GM23338 (cell line): ENCODE results near the gene NPAS2. TPM values are rescaled to one million over a fixed set of nuclear protein-coding genes. Genes with fewer than 3 reads are reported as not detected.

Experiments
- ATAC-seq: fragments of 200-7000 bp; cut with Tn5 transposase; 3 replicates; pipeline ENCODE4 v1.9.1; 2020
- DNase-seq: peaks from one replicate; pipeline ENCODE4 v3.0.0-alpha.2; 2015; ENCODE audit warnings: low spot score
- H2AFZ ChIP-seq: fragments of 200-600 bp; sonication (generic); 2 replicates; pipeline ENCODE4 v1.8.0; 2016; ENCODE audit warnings: antibody characterized with exemption, mild to moderate bottlenecking, moderate library complexity
- H3F3A ChIP-seq: fragments of 200-600 bp; sonication (generic); replicated peaks from 2 replicates; pipeline ENCODE4 v1.8.0; 2017; ENCODE audit warnings: antibody characterized with exemption, mixed run types, low read depth
- H3K27ac ChIP-seq: fragments of 200-600 bp; sonication (generic); 2 replicates; pipeline ENCODE4 v1.6.1; 2016; ENCODE audit warnings: low read depth
- H3K27me3 ChIP-seq: fragments of 200-600 bp; sonication (generic); 2 replicates; pipeline ENCODE4 v1.8.0; 2016; ENCODE audit warnings: mild to moderate bottlenecking, mixed run types, moderate library complexity; ENCODE audit not compliant: insufficient read depth
- H3K36me3 ChIP-seq: fragments of 200-600 bp; sonication (generic); 2 replicates; pipeline ENCODE4 v1.8.0; 2016; ENCODE audit warnings: mild to moderate bottlenecking; ENCODE audit not compliant: insufficient read depth
- H3K4me1 ChIP-seq: fragments of 200-600 bp; sonication (generic); 2 replicates; pipeline ENCODE4 v1.8.0; 2016; ENCODE audit warnings: mild to moderate bottlenecking, moderate library complexity; ENCODE audit not compliant: insufficient read depth
- H3K4me2 ChIP-seq: fragments of 200-600 bp; sonication (generic); 2 replicates; pipeline ENCODE4 v1.7.1; 2017; ENCODE audit warnings: mixed run types
- H3K4me3 ChIP-seq: fragments of 200-600 bp; sonication (generic); 2 replicates; pipeline ENCODE4 v1.6.1; 2016; ENCODE audit warnings: mixed run types
- H3K79me2 ChIP-seq: fragments of 200-600 bp; sonication (generic); replicated peaks from 2 replicates; pipeline ENCODE4 v1.8.0; 2017; ENCODE audit warnings: mild to moderate bottlenecking; ENCODE audit not compliant: insufficient read depth
- H3K9me2 ChIP-seq: fragments of 200-600 bp; sonication (generic); 2 replicates; pipeline ENCODE4 v1.8.0; 2017; ENCODE audit not compliant: insufficient read depth
- H4K20me1 ChIP-seq: fragments of 200-600 bp; sonication (generic); replicated peaks from 2 replicates; pipeline ENCODE4 v1.8.0; 2017; ENCODE audit warnings: mild to moderate bottlenecking; ENCODE audit not compliant: insufficient read depth
- H3K27ac Mint-ChIP-seq: 2 replicates; pipeline ENCODE4 v1.8.0; 2020; ENCODE audit warnings: inconsistent platforms, mild to moderate bottlenecking, moderate library complexity, mixed read lengths
- H3K27me3 Mint-ChIP-seq: 3 replicates; pipeline ENCODE4 v1.8.0; 2022; ENCODE audit warnings: low read depth, mild to moderate bottlenecking, moderate library complexity, mixed read lengths, inconsistent platforms; ENCODE audit not compliant: insufficient read depth, poor library complexity
- H3K36me3 Mint-ChIP-seq: 3 replicates; pipeline ENCODE4 v1.8.0; 2021; ENCODE audit warnings: low read depth, mild to moderate bottlenecking, inconsistent platforms, moderate library complexity, mixed read lengths
- H3K4me1 Mint-ChIP-seq: 3 replicates; pipeline ENCODE4 v1.8.0; 2020; ENCODE audit warnings: mild to moderate bottlenecking, inconsistent platforms, mixed read lengths
- H3K4me3 Mint-ChIP-seq: 3 replicates; pipeline ENCODE4 v1.8.0; 2021; ENCODE audit warnings: moderate library complexity, mild to moderate bottlenecking, inconsistent platforms, mixed read lengths
- H3K9me3 Mint-ChIP-seq: 3 replicates; pipeline ENCODE4 v1.8.0; 2020; ENCODE audit warnings: moderate library complexity, mild to moderate bottlenecking, inconsistent platforms, mixed read lengths
- CREB1 ChIP-seq: fragments of 250-450 bp; sonication (Bioruptor Pico); IDR thresholded peaks from 2 replicates; pipeline ENCODE4 v1.5.0; 2020; ENCODE audit warnings: low read depth, mild to moderate bottlenecking, moderate library complexity
- ETS1 ChIP-seq: IDR thresholded peaks from 2 replicates; pipeline ENCODE4 v1.6.1; 2016; ENCODE audit warnings: antibody characterized with exemption
- EZH2phosphoT487 ChIP-seq: fragments of 200-600 bp; sonication (generic); IDR thresholded peaks from one replicate; pipeline ENCODE4 v1.8.1; 2018; ENCODE audit warnings: antibody characterized with exemption; ENCODE audit not compliant: unreplicated experiment
- JUNB ChIP-seq: IDR thresholded peaks from one replicate; pipeline ENCODE4 v1.6.1; 2016; ENCODE audit warnings: antibody characterized with exemption; ENCODE audit not compliant: unreplicated experiment
- NANOG ChIP-seq: IDR thresholded peaks from 2 replicates; pipeline ENCODE4 v1.6.1; 2016; ENCODE audit warnings: antibody characterized with exemption, borderline replicate concordance
- STAT1 ChIP-seq: IDR thresholded peaks from one replicate; pipeline ENCODE4 v1.6.1; 2016; ENCODE audit warnings: antibody characterized with exemption; ENCODE audit not compliant: unreplicated experiment
- ZNF114 ChIP-seq: fragments of 250-450 bp; sonication (Bioruptor Pico); IDR thresholded peaks from 2 replicates; pipeline ENCODE4 v1.5.0; 2020; ENCODE audit warnings: mild to moderate bottlenecking, moderate library complexity
- ZNF331 ChIP-seq: fragments of 250-450 bp; sonication (Bioruptor Pico); IDR thresholded peaks from 2 replicates; pipeline ENCODE4 v1.5.0; 2020; ENCODE audit warnings: low read depth, mild to moderate bottlenecking, moderate library complexity
- polyA plus RNA-seq: library from polyadenylated mRNA; unstranded; fragments of >200 nt; fragmentation: Nextera tagmentation; extraction: Ambion mirVana; gene quantifications from 2 replicates; pipeline ENCODE4 v1.2.1, GENCODE V29; 2016
- total RNA-seq: library from RNA; depleted of rRNA; stranded (reverse); fragments of >200 nt; shearing (Covaris generic); gene quantifications from 2 replicates; pipeline ENCODE4 v1.2.3, GENCODE V29; 2014
- TF ChIP-seq, protein P1 (sequence below): fragments of 250-450 bp; sonication (Bioruptor Pico); IDR thresholded peaks from 2 replicates; pipeline ENCODE4 v1.5.0; 2020; ENCODE audit warnings: mild to moderate bottlenecking, moderate library complexity
- TF ChIP-seq, protein P2 (sequence below), 2 experiments: fragments of 200-600 bp in 1 of 2; sonication (generic) in 1 of 2; conservative IDR thresholded peaks; 2 replicates each; pipeline versions ENCODE4 v1.5.1 to v1.6.1; 2016 to 2017; ENCODE audit warnings: antibody characterized with exemption in 2 of 2, low read depth in 2 of 2, mild to moderate bottlenecking in 2 of 2, moderate library complexity in 1 of 2
- TF ChIP-seq, protein P3 (sequence below): IDR thresholded peaks from one replicate; pipeline ENCODE4 v1.6.1; 2018; ENCODE audit warnings: antibody characterized with exemption; ENCODE audit not compliant: unreplicated experiment

The NPAS2 gene
- total and polyA plus RNA-seq, 2 experiments from 2014 or later: 0.56 to 1.1 TPM

DNA sequence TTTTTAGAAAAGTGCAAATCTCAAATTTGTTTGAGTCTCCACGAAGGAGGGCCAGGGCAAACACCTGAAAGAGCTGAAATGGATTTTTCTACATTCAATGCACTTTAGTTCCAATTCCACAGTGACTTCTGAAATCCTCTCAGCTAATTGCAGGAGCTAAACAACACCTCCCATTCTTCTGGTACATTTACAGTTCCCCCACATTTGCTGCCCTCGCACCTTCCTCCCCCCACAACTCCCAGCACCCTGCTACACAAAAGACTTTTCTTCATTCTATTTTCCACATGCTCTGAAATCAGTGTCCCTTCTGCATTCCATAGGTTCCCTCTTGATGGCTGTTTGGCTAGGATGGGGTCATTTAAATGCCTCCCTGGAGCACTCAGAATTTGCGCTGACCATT, 5.9 kb upstream of the NPAS2 start:
- peaks cover 4% of the 10 kb centered on the region; the same call in 1 of the 3 replicates for H3K36me3 Mint-ChIP-seq
- H3K27me3 ChIP-seq: peaks cover 25% of the 10 kb centered on the region
- H3K4me3 Mint-ChIP-seq: no peak overlapping the region
- H3K27me3 Mint-ChIP-seq: peaks cover 23% of the 10 kb centered on the region
- H3K4me2 ChIP-seq: no peak overlapping the region
- DNase-seq (no peak), ATAC-seq (no peak)
- TF ChIP-seq JUNB (no peak), STAT1 (no peak), CREB1 (CRISPR knock-in tag) (no peak), ETS1 (no peak), EZH2phosphoT487 (no peak), ZNF331 (CRISPR knock-in tag) (no peak), NANOG (no peak), ZNF114 (CRISPR knock-in tag) (no peak)
- TF ChIP-seq, protein P1, sequence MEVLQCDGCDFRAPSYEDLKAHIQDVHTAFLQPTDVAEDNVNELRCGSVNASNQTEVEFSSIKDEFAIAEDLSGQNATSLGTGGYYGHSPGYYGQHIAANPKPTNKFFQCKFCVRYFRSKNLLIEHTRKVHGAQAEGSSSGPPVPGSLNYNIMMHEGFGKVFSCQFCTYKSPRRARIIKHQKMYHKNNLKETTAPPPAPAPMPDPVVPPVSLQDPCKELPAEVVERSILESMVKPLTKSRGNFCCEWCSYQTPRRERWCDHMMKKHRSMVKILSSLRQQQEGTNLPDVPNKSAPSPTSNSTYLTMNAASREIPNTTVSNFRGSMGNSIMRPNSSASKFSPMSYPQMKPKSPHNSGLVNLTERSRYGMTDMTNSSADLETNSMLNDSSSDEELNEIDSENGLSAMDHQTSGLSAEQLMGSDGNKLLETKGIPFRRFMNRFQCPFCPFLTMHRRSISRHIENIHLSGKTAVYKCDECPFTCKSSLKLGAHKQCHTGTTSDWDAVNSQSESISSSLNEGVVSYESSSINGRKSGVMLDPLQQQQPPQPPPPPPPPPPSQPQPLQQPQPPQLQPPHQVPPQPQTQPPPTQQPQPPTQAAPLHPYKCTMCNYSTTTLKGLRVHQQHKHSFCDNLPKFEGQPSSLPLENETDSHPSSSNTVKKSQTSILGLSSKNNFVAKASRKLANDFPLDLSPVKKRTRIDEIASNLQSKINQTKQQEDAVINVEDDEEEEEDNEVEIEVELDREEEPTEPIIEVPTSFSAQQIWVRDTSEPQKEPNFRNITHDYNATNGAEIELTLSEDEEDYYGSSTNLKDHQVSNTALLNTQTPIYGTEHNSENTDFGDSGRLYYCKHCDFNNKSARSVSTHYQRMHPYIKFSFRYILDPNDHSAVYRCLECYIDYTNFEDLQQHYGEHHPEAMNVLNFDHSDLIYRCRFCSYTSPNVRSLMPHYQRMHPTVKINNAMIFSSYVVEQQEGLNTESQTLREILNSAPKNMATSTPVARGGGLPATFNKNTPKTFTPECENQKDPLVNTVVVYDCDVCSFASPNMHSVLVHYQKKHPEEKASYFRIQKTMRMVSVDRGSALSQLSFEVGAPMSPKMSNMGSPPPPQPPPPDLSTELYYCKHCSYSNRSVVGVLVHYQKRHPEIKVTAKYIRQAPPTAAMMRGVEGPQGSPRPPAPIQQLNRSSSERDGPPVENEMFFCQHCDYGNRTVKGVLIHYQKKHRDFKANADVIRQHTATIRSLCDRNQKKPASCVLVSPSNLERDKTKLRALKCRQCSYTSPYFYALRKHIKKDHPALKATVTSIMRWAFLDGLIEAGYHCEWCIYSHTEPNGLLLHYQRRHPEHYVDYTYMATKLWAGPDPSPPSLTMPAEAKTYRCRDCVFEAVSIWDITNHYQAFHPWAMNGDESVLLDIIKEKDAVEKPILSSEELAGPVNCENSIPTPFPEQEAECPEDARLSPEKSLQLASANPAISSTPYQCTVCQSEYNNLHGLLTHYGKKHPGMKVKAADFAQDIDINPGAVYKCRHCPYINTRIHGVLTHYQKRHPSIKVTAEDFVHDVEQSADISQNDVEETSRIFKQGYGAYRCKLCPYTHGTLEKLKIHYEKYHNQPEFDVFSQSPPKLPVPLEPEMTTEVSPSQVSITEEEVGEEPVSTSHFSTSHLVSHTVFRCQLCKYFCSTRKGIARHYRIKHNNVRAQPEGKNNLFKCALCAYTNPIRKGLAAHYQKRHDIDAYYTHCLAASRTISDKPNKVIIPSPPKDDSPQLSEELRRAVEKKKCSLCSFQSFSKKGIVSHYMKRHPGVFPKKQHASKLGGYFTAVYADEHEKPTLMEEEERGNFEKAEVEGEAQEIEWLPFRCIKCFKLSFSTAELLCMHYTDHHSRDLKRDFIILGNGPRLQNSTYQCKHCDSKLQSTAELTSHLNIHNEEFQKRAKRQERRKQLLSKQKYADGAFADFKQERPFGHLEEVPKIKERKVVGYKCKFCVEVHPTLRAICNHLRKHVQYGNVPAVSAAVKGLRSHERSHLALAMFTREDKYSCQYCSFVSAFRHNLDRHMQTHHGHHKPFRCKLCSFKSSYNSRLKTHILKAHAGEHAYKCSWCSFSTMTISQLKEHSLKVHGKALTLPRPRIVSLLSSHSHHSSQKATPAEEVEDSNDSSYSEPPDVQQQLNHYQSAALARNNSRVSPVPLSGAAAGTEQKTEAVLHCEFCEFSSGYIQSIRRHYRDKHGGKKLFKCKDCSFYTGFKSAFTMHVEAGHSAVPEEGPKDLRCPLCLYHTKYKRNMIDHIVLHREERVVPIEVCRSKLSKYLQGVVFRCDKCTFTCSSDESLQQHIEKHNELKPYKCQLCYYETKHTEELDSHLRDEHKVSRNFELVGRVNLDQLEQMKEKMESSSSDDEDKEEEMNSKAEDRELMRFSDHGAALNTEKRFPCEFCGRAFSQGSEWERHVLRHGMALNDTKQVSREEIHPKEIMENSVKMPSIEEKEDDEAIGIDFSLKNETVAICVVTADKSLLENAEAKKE (CRISPR knock-in tag): no peak
- TF ChIP-seq, protein P2, sequence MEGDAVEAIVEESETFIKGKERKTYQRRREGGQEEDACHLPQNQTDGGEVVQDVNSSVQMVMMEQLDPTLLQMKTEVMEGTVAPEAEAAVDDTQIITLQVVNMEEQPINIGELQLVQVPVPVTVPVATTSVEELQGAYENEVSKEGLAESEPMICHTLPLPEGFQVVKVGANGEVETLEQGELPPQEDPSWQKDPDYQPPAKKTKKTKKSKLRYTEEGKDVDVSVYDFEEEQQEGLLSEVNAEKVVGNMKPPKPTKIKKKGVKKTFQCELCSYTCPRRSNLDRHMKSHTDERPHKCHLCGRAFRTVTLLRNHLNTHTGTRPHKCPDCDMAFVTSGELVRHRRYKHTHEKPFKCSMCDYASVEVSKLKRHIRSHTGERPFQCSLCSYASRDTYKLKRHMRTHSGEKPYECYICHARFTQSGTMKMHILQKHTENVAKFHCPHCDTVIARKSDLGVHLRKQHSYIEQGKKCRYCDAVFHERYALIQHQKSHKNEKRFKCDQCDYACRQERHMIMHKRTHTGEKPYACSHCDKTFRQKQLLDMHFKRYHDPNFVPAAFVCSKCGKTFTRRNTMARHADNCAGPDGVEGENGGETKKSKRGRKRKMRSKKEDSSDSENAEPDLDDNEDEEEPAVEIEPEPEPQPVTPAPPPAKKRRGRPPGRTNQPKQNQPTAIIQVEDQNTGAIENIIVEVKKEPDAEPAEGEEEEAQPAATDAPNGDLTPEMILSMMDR (conservative IDR thresholded peaks at IDR 0.05; ENCODE audit: low read depth in 2 of 2): no peak
- TF ChIP-seq, protein P3, sequence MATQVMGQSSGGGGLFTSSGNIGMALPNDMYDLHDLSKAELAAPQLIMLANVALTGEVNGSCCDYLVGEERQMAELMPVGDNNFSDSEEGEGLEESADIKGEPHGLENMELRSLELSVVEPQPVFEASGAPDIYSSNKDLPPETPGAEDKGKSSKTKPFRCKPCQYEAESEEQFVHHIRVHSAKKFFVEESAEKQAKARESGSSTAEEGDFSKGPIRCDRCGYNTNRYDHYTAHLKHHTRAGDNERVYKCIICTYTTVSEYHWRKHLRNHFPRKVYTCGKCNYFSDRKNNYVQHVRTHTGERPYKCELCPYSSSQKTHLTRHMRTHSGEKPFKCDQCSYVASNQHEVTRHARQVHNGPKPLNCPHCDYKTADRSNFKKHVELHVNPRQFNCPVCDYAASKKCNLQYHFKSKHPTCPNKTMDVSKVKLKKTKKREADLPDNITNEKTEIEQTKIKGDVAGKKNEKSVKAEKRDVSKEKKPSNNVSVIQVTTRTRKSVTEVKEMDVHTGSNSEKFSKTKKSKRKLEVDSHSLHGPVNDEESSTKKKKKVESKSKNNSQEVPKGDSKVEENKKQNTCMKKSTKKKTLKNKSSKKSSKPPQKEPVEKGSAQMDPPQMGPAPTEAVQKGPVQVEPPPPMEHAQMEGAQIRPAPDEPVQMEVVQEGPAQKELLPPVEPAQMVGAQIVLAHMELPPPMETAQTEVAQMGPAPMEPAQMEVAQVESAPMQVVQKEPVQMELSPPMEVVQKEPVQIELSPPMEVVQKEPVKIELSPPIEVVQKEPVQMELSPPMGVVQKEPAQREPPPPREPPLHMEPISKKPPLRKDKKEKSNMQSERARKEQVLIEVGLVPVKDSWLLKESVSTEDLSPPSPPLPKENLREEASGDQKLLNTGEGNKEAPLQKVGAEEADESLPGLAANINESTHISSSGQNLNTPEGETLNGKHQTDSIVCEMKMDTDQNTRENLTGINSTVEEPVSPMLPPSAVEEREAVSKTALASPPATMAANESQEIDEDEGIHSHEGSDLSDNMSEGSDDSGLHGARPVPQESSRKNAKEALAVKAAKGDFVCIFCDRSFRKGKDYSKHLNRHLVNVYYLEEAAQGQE: no peak
- no peaks in the 10 kb centered on the region for H3K36me3 ChIP-seq
- H3K27ac ChIP-seq: no peak overlapping the region
- no peak overlapping the region for H3K4me3 ChIP-seq
- no peaks in the 10 kb centered on the region for H3K79me2 ChIP-seq
- H3K27ac Mint-ChIP-seq: no peak overlapping the region
- no peaks in the 10 kb centered on the region for H3K9me2 ChIP-seq
- H3F3A ChIP-seq: no peaks in the 10 kb centered on the region
- no peak overlapping the region for H2AFZ ChIP-seq
- no peaks in the 10 kb centered on the region for H4K20me1 ChIP-seq
- peaks cover 39% of the 10 kb centered on the region for H3K4me1 Mint-ChIP-seq
- peaks cover 17% of the 10 kb centered on the region for H3K4me1 ChIP-seq
- peaks cover 5% of the 10 kb centered on the region; the same call in 2 of the 3 replicates for H3K9me3 Mint-ChIP-seq
